ENCODE results near the gene NDUFB10. TPM values are rescaled to one million over a fixed set of nuclear protein-coding genes. Genes with fewer than 3 reads are reported as not detected.

Gene NDUFB10
- polyA plus RNA-seq, 1 donor (not counting 4 experiments of a cell fraction or from before 2014, with no cell fraction given), result 107 TPM

DNA sequence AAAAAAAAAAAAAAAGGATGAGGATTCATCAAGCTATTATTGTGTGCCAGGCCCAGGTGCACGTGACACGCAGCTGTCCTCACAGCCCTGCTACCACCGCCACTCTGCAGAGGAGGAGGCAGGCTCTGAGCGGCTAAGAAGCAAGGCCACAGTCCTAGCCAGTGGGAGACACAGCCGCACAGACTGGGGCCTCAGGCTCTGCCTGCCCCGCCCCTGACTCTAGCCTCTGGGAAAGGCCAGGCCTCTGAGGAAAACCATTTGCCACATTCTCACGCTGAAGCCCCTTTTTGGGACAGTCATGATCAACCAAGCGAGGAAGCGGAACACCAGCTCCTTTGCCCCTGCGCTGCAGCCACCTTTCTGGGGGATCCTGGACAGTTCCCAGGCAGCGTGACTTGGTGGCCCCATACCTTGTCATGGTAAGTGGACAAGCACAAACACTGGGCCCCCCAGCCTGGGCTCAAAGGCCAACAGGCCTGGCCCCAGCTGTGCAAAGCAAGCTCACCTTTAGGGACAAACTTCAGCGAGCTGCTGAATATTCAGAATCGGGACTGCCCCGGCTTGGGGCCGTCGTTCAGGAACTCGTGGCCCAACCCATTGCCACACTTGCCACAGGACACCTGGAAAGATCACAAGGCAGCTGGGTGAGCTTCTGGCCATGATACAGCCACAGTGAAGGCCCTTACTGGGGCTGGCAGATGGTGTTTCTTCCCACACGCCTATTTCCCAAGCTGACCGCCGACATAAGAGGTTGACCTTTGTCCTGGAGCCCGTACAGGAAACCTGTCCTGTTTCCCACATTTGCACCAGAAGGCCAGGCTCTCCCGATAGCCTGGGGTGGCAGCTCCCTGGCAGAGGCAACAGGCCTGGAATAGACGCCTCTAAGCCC, 18.8 kb upstream of the NDUFB10 start:
- DNase-seq (ENCODE audit: low read depth, low spot score) (no peak), FAIRE-seq (no peak)
- Histone ChIP-seq H3K9ac (ENCODE audit: control insufficient read depth, extremely low read depth, insufficient read depth, low read length) (no peak overlapping the region), H3K9me1 (ENCODE audit: control insufficient read depth, extremely low read depth, insufficient read depth, low read length) (no peaks in the 10 kb centered on the region), H3K36me3 (ENCODE audit: control insufficient read depth in 2 of 2, extremely low read depth in 1 of 2, insufficient read depth in 2 of 2, low read length in 2 of 2) (peaks cover 0 to 4% of the 10 kb centered on the region in 2 experiments), H3K4me1 (ENCODE audit: control insufficient read depth, extremely low read depth, insufficient read depth, low read length) (peaks cover 22% of the 10 kb centered on the region), H3K9me3 (ENCODE audit: control insufficient read depth, low read depth, low read length) (no peaks in the 10 kb centered on the region), H2AFZ (ENCODE audit: control insufficient read depth, low read length) (no peak overlapping the region), H4K20me1 (ENCODE audit: control insufficient read depth, extremely low read depth, insufficient read depth, low read length) (no peaks in the 10 kb centered on the region), H3K79me2 (ENCODE audit: control insufficient read depth, insufficient read depth, low read length) (no peaks in the 10 kb centered on the region), H3K4me2 (ENCODE audit: control insufficient read depth, extremely low read depth, insufficient read depth, low read depth, low read length) (no peak overlapping the region), H3K4me3 (ENCODE audit: control insufficient read depth in 2 of 3, extremely low read depth in 1 of 3, insufficient read depth in 2 of 3, low read depth in 1 of 3, low read length in 3 of 3) (no peak overlapping the region), H3K27me3 (ENCODE audit: control insufficient read depth, extremely low read depth, insufficient read depth, low read length) (no peaks in the 10 kb centered on the region), H3K27ac (ENCODE audit: control insufficient read depth, insufficient read depth, low read length) (no peak overlapping the region)
- TF ChIP-seq EZH2 (IDR thresholded peaks at IDR 0.05; ENCODE audit: low read length), result no peak
- TF ChIP-seq, protein P1, sequence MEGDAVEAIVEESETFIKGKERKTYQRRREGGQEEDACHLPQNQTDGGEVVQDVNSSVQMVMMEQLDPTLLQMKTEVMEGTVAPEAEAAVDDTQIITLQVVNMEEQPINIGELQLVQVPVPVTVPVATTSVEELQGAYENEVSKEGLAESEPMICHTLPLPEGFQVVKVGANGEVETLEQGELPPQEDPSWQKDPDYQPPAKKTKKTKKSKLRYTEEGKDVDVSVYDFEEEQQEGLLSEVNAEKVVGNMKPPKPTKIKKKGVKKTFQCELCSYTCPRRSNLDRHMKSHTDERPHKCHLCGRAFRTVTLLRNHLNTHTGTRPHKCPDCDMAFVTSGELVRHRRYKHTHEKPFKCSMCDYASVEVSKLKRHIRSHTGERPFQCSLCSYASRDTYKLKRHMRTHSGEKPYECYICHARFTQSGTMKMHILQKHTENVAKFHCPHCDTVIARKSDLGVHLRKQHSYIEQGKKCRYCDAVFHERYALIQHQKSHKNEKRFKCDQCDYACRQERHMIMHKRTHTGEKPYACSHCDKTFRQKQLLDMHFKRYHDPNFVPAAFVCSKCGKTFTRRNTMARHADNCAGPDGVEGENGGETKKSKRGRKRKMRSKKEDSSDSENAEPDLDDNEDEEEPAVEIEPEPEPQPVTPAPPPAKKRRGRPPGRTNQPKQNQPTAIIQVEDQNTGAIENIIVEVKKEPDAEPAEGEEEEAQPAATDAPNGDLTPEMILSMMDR (optimal IDR thresholded peaks at IDR 0.05 in 1 of 3, IDR thresholded peaks at IDR 0.05 in 1 of 3, conservative IDR thresholded peaks at IDR 0.05 in 1 of 3; ENCODE audit: extremely low read depth in 1 of 3, insufficient read depth in 2 of 3, low read length in 3 of 3), result no peak
- dilution Hi-C loops (cut with MboI; ENCODE audit: extremely low pct_ligation_motif_present, low sequenced_read_pairs), result no loop called here

GRCh38 chr16:1941162-1942046, 17.9 kb upstream of the NDUFB10 start:
- H3K9me1 ChIP-seq (ENCODE audit: control insufficient read depth, extremely low read depth, insufficient read depth, low read length), result no peaks in the 10 kb centered on the region
- H4K20me1 ChIP-seq (ENCODE audit: control insufficient read depth, extremely low read depth, insufficient read depth, low read length), result no peaks in the 10 kb centered on the region
- DNase-seq (ENCODE audit: low read depth, low spot score), result no peak
- peaks cover 0 to 4% of the 10 kb centered on the region in 2 experiments for H3K36me3 ChIP-seq (ENCODE audit: control insufficient read depth in 2 of 2, extremely low read depth in 1 of 2, insufficient read depth in 2 of 2, low read length in 2 of 2)
- H3K79me2 ChIP-seq (ENCODE audit: control insufficient read depth, insufficient read depth, low read length), result no peaks in the 10 kb centered on the region
- peak overlapping the region; percentile 25 for H3K9ac ChIP-seq (ENCODE audit: control insufficient read depth, extremely low read depth, insufficient read depth, low read length)
- peak overlapping the region; percentile 88 for H3K4me2 ChIP-seq (ENCODE audit: control insufficient read depth, extremely low read depth, insufficient read depth, low read depth, low read length)
- H3K9me3 ChIP-seq (ENCODE audit: control insufficient read depth, low read depth, low read length), result no peaks in the 10 kb centered on the region
- peaks cover 20% of the 10 kb centered on the region for H3K4me1 ChIP-seq (ENCODE audit: control insufficient read depth, extremely low read depth, insufficient read depth, low read length)
- no peak for FAIRE-seq
- TF ChIP-seq, protein P1 (optimal IDR thresholded peaks at IDR 0.05 in 1 of 3, IDR thresholded peaks at IDR 0.05 in 1 of 3, conservative IDR thresholded peaks at IDR 0.05 in 1 of 3; ENCODE audit: extremely low read depth in 1 of 3, insufficient read depth in 2 of 3, low read length in 3 of 3), result peak; percentile 10 to 62 (median 31)
- no peak for TF ChIP-seq EZH2 (IDR thresholded peaks at IDR 0.05; ENCODE audit: low read length)
- no peak overlapping the region for H3K27ac ChIP-seq (ENCODE audit: control insufficient read depth, insufficient read depth, low read length)
- H2AFZ ChIP-seq (ENCODE audit: control insufficient read depth, low read length), result no peak overlapping the region
- dilution Hi-C loops (cut with MboI; ENCODE audit: extremely low pct_ligation_motif_present, low sequenced_read_pairs), result no loop called here
- peak overlapping the region in 2 of 3 experiments; percentile 80 to 93 for H3K4me3 ChIP-seq (ENCODE audit: control insufficient read depth in 2 of 3, extremely low read depth in 1 of 3, insufficient read depth in 2 of 3, low read depth in 1 of 3, low read length in 3 of 3)
- H3K27me3 ChIP-seq (ENCODE audit: control insufficient read depth, extremely low read depth, insufficient read depth, low read length), result no peaks in the 10 kb centered on the region
